ENCODE data around the gene VDAC1. TPM values are rescaled to one million over a fixed set of nuclear protein-coding genes. Genes with fewer than 3 reads are reported as not detected.

The VDAC1 gene
- polyA plus RNA-seq, 1 experiment = 187 TPM

- POLR2A ChIA-PET = no interaction called here
- DNase-seq (ENCODE audit: low read depth) = no peak
- peaks cover 8% of the 10 kb centered on the region for H3K36me3 ChIP-seq (ENCODE audit: control insufficient read depth, insufficient read depth, low read length)
- CTCF ChIA-PET = no interaction called here
- TF ChIP-seq CTCF (IDR thresholded peaks at IDR 0.05; ENCODE audit: insufficient read depth, low read depth, low read length) = no peak
- no peaks in the 10 kb centered on the region for H3K27me3 ChIP-seq (ENCODE audit: control insufficient read depth, insufficient read depth, low read length)
- no peak overlapping the region for H3K4me3 ChIP-seq (ENCODE audit: low read depth, low read length)
Observed at GRCh38 chr5:134001938-134002731, 2.6 kb downstream of the VDAC1 start.

DNA sequence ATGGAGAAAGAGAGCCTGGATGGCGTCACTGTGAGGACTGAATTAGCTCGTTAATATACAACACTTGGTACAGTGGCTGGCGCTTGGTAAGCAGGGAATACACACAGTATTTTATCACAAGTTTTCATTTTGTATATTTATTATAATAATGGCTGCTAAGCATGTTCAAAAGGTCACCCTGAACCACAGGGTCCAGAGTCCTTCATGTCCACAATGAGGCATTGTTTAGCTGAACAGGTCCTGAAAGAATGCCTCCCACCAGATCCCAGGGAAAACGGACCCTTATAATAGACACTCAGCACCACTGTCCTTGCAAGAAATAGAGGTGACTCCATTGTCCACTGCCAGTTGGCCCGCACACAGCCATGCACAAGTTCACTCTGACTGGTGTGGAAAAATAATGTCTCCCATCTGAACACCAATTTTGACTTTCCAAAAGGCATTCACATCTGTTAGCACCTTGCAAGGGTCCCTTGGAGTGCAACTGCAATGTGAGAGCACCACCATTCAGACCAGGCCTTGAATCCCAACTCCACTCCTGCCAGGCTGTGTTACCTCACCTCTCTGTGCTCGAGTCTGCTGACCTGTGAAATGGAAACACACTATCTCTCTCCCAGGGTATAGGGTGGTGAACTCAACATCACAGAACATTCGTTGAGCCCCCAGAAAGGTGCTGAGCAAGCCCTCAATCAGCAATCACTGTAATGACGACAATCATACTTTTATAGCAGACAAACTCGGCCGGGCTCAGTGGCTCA, 3.9 kb downstream of the VDAC1 start:
- no peak for TF ChIP-seq CTCF (IDR thresholded peaks at IDR 0.05; ENCODE audit: insufficient read depth, low read depth, low read length)
- no peak for DNase-seq (ENCODE audit: low read depth)
- H3K36me3 ChIP-seq (ENCODE audit: control insufficient read depth, insufficient read depth, low read length) = peaks cover 8% of the 10 kb centered on the region
- H3K27me3 ChIP-seq (ENCODE audit: control insufficient read depth, insufficient read depth, low read length) = no peaks in the 10 kb centered on the region
- POLR2A ChIA-PET = no interaction called here
- CTCF ChIA-PET = interaction anchor here (0.9 kb wide), 1 partner anchor 41 kb away, joined by 3 read pairs; no protein-coding TSS in a partner anchor
- H3K4me3 ChIP-seq (ENCODE audit: low read depth, low read length) = no peak overlapping the region

DNA sequence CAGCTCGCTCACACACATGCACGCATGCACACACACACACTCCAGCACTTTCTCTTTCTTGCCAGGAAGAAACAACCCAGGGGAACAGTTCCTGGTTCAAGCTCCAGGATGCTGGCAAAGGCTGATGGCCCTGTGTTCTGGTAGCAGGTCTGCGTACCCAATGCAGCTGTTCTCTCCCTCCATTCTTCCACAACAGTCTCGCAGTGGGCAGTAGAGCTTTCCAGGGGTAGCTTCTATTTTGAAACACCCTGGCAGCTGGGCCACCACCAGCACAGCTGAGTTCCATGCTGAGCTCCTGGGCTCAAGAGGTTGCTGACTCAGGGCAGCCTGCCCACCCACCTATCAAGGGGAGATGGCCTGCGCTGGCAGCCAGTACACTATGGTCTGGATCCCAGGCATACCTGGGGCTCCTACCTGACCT, 4.7 kb downstream of the VDAC1 start:
- peaks cover 8% of the 10 kb centered on the region for H3K36me3 ChIP-seq (ENCODE audit: control insufficient read depth, insufficient read depth, low read length)
- ChIA-PET CTCF (interaction anchor here (0.9 kb wide), 1 partner anchor 42 kb away, joined by 3 read pairs; no protein-coding TSS in a partner anchor), POLR2A (no interaction called here)
- DNase-seq (ENCODE audit: low read depth) = no peak
- no peak overlapping the region for H3K4me3 ChIP-seq (ENCODE audit: low read depth, low read length)
- no peak for TF ChIP-seq CTCF (IDR thresholded peaks at IDR 0.05; ENCODE audit: insufficient read depth, low read depth, low read length)
- H3K27me3 ChIP-seq (ENCODE audit: control insufficient read depth, insufficient read depth, low read length) = no peaks in the 10 kb centered on the region

DNA sequence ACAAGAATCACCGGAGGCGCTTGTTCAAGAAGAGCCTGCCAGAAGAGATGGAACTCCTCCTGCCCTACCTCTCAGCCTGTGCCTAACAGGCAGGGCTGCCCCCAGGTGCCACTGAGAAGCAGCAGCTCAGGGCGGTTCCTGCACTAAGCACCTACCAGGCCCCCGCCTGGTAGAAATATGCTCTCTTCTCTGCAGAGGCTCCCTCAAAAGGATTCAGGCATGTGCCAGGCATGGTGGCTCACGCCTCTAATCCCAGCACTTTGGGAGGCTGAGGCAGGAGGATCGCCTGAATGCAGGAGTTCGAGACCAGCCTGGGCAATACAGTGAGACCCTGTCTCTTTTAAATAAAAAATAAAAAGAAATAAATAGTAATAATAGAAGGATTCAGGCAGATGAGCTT, 6.0 kb downstream of the VDAC1 start:
- DNase-seq (ENCODE audit: low read depth) = no peak
- no peak for TF ChIP-seq CTCF (IDR thresholded peaks at IDR 0.05; ENCODE audit: insufficient read depth, low read depth, low read length)
- Histone ChIP-seq H3K36me3 (ENCODE audit: control insufficient read depth, insufficient read depth, low read length) (peaks cover 8% of the 10 kb centered on the region), H3K4me3 (ENCODE audit: low read depth, low read length) (no peak overlapping the region), H3K27me3 (ENCODE audit: control insufficient read depth, insufficient read depth, low read length) (no peaks in the 10 kb centered on the region)
- CTCF ChIA-PET = interaction anchor here (0.5 to 1.6 kb wide), 5 partner anchors 18 to 80 kb away, joined by 3 to 7 read pairs (median 3); no protein-coding TSS in a partner anchor
- POLR2A ChIA-PET = no interaction called here

- ChIA-PET CTCF (interaction anchor here (1.4 to 1.6 kb wide), 3 partner anchors 18 to 42 kb away, joined by 3 to 7 read pairs (median 6); no protein-coding TSS in a partner anchor), POLR2A (no interaction called here)
- H3K36me3 ChIP-seq (ENCODE audit: control insufficient read depth, insufficient read depth, low read length) = peaks cover 8% of the 10 kb centered on the region
- no peak overlapping the region for H3K4me3 ChIP-seq (ENCODE audit: low read depth, low read length)
- no peaks in the 10 kb centered on the region for H3K27me3 ChIP-seq (ENCODE audit: control insufficient read depth, insufficient read depth, low read length)
- no peak for TF ChIP-seq CTCF (IDR thresholded peaks at IDR 0.05; ENCODE audit: insufficient read depth, low read depth, low read length)
- DNase-seq (ENCODE audit: low read depth) = no peak
Observed at GRCh38 chr5:133998042-133998441, 6.7 kb downstream of the VDAC1 start.
